NCI-H2171 (cell line): ENCODE measurements around the gene IFITM10.

Source experiments
- DNase-seq: peaks from one replicate; lab custom pipeline; 2025; lab: John Stamatoyannopoulos, UW

Gene IFITM10

DNA sequence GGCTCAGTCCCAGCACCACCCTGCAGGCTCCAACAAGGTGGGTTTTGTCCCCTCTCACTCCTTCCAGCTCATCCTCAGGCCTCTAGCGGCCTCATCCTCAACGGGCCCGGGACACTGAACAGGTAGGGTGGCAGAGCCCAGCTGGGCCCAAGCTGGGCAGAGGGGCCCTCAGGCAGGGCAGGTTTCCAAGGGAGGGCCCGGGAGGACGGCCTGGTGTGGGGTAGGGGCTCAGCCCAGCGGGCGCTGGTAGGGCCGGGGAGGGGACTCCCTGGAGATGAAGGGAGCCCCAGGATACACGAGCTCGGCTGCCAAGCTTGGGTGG, 2.5 kb upstream of the IFITM10 start:
- no peak for DNase-seq

DNA sequence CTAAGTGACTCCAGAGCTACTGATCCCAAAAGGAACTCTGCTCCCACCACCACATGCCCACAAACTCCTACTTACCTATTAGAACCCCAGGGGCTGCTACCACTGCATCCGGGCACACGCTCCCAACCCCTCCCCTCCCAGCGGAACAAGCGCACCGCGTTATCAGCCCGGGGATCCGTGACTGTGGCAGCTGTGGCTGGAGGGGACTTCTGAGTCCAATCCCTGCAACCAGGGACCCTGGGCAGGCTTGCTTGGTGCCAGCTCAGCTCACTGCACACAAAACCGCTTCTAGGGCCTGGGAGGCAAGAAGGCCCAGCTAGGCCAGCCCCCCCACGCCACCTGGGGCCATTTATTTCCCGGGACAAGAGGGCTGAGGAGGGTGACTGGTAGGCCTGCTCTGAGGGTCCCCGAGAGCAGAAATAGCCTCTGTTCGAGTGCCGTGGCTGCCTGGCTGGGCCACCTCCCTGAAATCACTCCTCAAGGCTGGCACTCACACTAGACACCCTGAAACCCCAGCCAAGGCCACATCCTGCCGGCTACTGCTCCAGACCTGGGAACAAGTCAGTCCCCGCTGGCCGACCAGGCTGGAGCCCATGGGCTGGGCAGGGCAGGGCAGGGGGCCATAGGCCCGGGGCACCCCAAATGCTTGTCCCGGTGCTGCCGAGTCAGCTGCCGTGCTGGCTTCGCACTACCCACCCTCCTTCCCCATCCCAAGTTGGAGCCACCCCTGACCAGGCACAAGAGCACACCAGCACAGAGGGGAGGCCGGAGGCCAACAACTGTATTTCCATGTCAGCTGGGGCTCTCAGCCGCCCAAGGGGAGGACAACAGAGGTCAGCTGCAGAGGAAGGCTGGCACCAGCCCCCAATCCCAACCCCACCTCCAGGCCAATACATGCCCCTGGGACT, 1.9 kb upstream of the IFITM10 start:
- no peak for DNase-seq

GRCh38 chr11:1751531-1751921, 1.1 kb upstream of the IFITM10 start:
- DNase-seq = no peak

GRCh38 chr11:1750840-1751530, 590 bp upstream of the IFITM10 start:
- no peak for DNase-seq

- DNase-seq = no peak
These were observed 722 bp downstream of the IFITM10 start for GRCh38 chr11:1749395-1750351.

DNA sequence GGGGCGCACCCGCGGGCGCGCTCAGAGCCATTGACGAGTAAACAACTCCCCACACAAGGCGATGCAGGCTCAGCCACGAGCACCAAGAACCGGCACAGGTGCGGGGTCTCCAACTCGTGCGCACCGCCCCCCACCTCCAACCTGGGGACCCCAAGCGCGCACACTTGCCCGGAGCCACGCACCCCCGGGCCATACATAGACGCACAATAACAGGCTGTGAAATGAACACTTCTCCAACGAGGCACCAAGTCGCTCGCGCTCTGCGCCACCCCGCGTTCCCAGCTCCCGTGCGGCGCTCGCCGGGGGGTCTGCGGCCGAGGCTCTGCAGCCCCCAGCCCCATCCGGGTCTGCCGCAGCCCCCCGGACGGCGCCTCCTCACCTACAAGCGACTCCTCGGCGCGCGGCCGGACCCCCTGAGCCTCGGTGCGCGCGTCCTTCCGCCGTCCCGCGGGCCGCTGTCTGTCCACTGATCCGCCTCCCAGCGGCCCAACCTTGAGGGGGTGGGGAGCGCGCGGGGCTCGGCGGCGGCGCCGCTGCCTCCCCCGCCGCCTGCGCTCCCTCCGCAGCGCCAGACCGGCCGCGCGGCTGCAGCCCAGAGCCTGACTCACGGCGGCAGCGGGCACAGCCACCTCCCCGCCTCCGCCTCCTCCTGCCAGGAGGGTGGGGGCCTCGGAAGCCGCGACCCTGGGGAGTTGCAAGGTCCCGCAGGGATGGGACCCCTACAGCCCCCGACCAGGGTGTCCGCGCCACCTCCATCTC, 1.6 kb downstream of the IFITM10 start:
- no peak for DNase-seq

GRCh38 chr11:1747753-1748635, 2.4 kb downstream of the IFITM10 start:
- no peak for DNase-seq

- no peak for DNase-seq
These were observed 3.2 kb downstream of the IFITM10 start for GRCh38 chr11:1746956-1747752.

DNA sequence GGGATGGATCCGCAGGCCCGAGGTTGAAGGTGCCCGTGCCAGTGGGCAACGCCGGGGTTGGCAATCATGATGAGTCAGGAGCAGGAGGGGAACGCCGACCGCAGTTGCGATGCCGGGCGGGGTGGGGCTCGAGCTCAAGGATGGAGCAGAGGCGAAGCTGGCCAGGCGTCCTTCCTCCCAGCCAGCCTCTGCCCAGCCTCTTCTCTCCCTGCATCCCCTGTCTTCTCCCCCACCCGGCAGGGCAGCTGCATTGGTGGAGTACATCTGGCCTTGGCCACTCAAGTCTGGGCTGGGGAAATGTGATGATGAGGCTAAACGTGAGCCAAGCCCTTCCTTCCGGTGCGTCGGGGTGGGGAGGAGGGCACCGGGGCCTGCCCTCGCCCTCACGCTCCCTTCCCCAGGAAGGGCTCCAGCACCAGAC, 3.9 kb downstream of the IFITM10 start:
- DNase-seq = no peak

- DNase-seq = no peak
These were observed 4.6 kb downstream of the IFITM10 start for GRCh38 chr11:1745701-1746320.

- DNase-seq = no peak
These were observed 5.3 kb downstream of the IFITM10 start for GRCh38 chr11:1744891-1745700.

- no peak for DNase-seq
These were observed 6.1 kb downstream of the IFITM10 start for GRCh38 chr11:1744137-1744886.

DNA sequence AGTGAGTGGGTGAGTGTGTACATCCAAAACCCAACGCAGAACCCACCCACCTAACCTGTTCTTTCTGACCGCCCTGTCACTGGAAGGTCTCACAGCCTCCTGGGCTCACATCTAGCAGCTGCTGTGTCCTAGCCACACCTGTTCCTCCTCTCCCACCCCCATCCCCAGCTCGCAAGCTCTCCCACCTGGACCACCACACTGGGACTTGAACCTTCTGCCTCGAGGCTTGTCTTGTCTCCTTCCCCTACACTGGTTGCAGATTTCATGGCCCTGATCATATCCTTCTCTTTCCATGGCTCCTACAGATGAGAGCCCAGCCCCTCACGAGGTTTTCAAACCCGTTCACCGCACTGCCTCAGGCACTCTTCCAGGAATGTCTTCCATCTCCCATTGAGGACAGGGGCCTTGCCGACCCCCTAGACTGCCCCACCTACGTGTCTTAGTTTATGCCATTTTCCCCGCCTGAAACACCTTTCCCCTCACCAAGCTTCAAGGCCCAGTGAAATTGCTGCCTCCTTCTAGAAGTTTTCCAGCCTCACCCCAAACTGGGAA, 6.7 kb downstream of the IFITM10 start:
- no peak for DNase-seq

GRCh38 chr11:1742869-1743584, 7.4 kb downstream of the IFITM10 start:
- DNase-seq = no peak

- no peak for DNase-seq
These were observed 8.0 kb downstream of the IFITM10 start for GRCh38 chr11:1742371-1742770.

DNA sequence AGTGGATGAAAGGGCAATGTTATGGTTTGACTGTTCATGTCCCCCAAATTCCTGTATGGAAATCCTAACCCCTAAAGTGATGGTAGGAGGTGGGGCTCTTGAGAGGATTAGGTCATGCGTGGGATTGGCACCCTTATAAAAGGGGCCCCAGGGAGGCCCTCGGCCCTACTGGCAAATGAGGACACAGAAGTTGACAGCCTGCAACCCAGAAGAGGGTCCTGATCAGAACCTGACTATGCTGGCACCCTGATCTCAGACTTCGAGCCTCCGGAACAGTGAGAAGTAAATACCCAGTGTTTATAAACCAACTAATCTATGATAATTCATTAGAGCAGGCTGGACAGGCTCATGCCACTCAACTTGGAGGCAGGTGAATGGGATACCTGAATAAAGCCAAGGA, 8.7 kb downstream of the IFITM10 start:
- DNase-seq = no peak
